T-helper 17 cell (primary cell): ENCODE results near the gene SNX25. TPM values are rescaled to one million over a fixed set of nuclear protein-coding genes. Genes with fewer than 3 reads are reported as not detected.

Experiments used
- ATAC-seq: fragments of 150-1000 bp; cut with Tn5 transposase; 2 replicates; pipeline ENCODE4 v1.10.0; 2021; ENCODE audit warnings: mild to moderate bottlenecking, moderate library complexity
- DNase-seq, 3 donors: peaks; one replicate each; pipeline versions ENCODE4 v3.0.0 to v3.0.0-alpha.2; 2020 to 2021
- H3K9me3 ChIP-seq: one replicate; pipeline ENCODE4 v1.7.0; 2013; ENCODE audit warnings: low read length, mild to moderate bottlenecking; ENCODE audit not compliant: control insufficient read depth, poor library complexity, severe bottlenecking
- H3K27ac Mint-ChIP-seq: one replicate; pipeline ENCODE4 v1.8.0; 2022; ENCODE audit warnings: mild to moderate bottlenecking, moderate library complexity, mixed read lengths
- H3K27me3 Mint-ChIP-seq: one replicate; pipeline ENCODE4 v1.8.0; 2022; ENCODE audit warnings: mixed read lengths
- H3K36me3 Mint-ChIP-seq: one replicate; pipeline ENCODE4 v1.8.0; 2022; ENCODE audit warnings: low read depth, mixed read lengths
- H3K4me1 Mint-ChIP-seq: one replicate; pipeline ENCODE4 v1.8.0; 2022; ENCODE audit warnings: mild to moderate bottlenecking, mixed read lengths
- H3K4me3 Mint-ChIP-seq: one replicate; pipeline ENCODE4 v1.8.0; 2022; ENCODE audit warnings: mild to moderate bottlenecking, moderate library complexity, mixed read lengths
- total RNA-seq, 4 donors: library from RNA in 2 of 4; stranded (reverse) in 2 of 4; gene quantifications; one replicate each; pipeline ENCODE4 v1.2.3 and lab custom pipeline; 2022 to 2026

SNX25 gene
- total RNA-seq, 2 donors from 2014 or later = 13.2 to 20.4 TPM

DNA sequence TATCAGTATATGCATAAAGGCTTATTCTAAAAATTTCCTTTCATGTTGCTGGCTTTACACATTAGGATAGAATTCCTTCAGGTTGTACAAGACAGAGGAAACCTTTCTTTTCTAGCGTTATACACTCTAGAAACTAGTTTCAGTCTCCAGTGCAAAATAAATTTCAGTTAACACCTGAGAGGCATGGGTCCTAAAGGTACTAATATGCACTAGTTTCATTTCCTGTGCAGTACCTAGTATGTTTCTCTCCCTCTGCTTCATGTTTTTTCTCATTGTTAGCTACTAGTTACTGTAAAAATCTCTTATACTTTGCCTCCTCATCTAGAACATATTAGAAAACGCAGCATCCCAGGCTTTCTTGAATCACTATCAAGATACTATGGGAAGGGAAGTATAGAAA, 54.0 kb downstream of the SNX25 start:
- H3K27me3 Mint-ChIP-seq = no peaks in the 10 kb centered on the region
- H3K27ac Mint-ChIP-seq = peak overlapping the region; percentile 54
- H3K36me3 Mint-ChIP-seq = peaks cover 2% of the 10 kb centered on the region
- ATAC-seq = no peak
- H3K9me3 ChIP-seq = no peaks in the 10 kb centered on the region
- peaks cover 19% of the 10 kb centered on the region for H3K4me1 Mint-ChIP-seq
- H3K4me3 Mint-ChIP-seq = no peak overlapping the region
- no peak for DNase-seq

DNA sequence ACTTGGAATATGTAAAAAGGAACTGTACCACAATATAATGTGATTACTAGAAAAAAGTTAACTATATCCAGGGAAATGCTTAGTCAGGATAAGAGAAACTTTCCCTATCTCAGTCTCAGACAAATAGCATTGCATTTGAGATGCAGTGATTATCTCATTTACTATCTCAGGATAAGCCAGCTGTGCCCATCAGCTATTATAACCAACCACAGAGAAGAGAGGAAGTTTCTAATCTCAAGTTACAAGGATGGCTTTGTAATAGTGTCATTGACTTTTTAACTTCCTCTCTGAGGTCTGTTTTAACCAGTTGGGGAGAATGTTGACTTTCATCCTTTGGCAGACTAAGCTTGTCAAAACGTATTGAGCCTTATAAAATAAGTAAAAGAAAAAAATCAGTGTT, 56.5 kb downstream of the SNX25 start:
- H3K27me3 Mint-ChIP-seq = no peaks in the 10 kb centered on the region
- no peaks in the 10 kb centered on the region for H3K9me3 ChIP-seq
- H3K4me1 Mint-ChIP-seq = peaks cover 20% of the 10 kb centered on the region
- H3K4me3 Mint-ChIP-seq = no peak overlapping the region
- H3K27ac Mint-ChIP-seq = peak overlapping the region; percentile 79
- no peak for DNase-seq
- ATAC-seq = peak; percentile 79
- peaks cover 2% of the 10 kb centered on the region for H3K36me3 Mint-ChIP-seq

DNA sequence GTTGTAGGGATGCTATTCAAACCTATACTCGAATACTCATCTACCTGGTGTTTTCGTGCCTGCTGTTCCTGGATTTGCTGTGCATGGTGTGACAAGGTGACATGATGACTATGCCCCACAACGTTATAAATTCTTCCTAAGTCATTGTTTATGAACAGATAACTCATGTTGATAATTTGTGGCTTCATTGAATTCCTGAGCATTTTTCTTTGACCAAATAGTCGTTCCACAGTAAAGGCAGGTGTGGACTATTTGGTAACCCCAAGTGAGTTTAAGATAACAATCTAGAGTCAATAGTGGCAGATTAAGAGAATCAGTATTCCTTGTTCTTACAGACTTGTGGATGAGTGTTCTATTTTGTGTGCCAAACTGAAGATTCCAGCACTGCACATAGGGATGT, 59.9 kb downstream of the SNX25 start:
- H3K9me3 ChIP-seq = no peaks in the 10 kb centered on the region
- no peak overlapping the region for H3K4me3 Mint-ChIP-seq
- no peak for ATAC-seq
- H3K36me3 Mint-ChIP-seq = peaks cover 2% of the 10 kb centered on the region
- H3K27me3 Mint-ChIP-seq = no peaks in the 10 kb centered on the region
- H3K27ac Mint-ChIP-seq = no peak overlapping the region
- H3K4me1 Mint-ChIP-seq = peaks cover 18% of the 10 kb centered on the region
- no peak for DNase-seq

DNA sequence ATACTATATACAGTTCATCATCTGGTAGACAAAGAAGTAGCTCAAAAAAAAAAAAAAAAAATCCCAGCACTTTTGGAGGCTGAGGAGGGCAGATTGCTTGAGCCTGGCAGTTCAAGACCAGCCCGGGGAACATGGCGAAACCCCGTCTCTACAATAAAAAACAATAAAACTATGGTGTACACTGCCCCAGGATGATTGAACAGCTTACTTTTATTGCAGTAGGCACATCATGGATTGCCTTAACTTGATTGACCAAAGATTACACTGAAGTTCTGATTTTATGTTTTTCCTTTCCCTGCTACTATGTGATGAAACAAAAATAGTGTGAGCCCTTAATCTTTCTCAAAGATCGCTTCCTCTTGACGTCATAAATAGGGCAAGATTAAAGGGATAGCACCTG, 60.6 kb downstream of the SNX25 start:
- Mint-ChIP-seq H3K36me3 (peaks cover 2% of the 10 kb centered on the region), H3K27ac (no peak overlapping the region)
- peak; percentile 31 for ATAC-seq

DNA sequence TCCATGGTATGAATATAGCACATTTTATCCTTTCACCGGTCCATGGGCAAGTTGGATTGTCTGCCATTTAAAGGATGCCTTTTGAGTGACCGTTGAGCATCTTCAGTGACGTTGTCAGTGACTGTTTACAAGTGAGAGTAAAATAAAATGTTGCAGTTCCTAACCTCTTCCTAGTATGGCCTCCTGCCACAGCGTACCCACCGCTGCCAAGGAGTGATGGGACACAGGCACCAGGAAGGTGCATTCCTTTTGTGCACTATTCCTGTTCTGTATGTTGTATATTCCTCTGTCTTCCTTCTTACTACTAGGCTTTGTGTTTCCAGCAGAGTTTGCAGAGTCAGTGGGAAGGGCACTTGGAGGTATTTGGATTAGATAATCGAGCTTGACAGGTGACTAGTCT, 61.5 kb downstream of the SNX25 start:
- ATAC-seq = no peak
- no peak overlapping the region for H3K27ac Mint-ChIP-seq
- no peak for DNase-seq
- H3K4me3 Mint-ChIP-seq = no peak overlapping the region
- H3K9me3 ChIP-seq = no peaks in the 10 kb centered on the region
- H3K27me3 Mint-ChIP-seq = no peaks in the 10 kb centered on the region
- peaks cover 2% of the 10 kb centered on the region for H3K36me3 Mint-ChIP-seq
- peaks cover 15% of the 10 kb centered on the region for H3K4me1 Mint-ChIP-seq

More for the DNA sequence above, 60.6 kb downstream of the SNX25 start:
- DNase-seq = no peak
- H3K4me1 Mint-ChIP-seq = peaks cover 18% of the 10 kb centered on the region
- H3K4me3 Mint-ChIP-seq = no peak overlapping the region
- H3K27me3 Mint-ChIP-seq = no peaks in the 10 kb centered on the region
- no peaks in the 10 kb centered on the region for H3K9me3 ChIP-seq

DNA sequence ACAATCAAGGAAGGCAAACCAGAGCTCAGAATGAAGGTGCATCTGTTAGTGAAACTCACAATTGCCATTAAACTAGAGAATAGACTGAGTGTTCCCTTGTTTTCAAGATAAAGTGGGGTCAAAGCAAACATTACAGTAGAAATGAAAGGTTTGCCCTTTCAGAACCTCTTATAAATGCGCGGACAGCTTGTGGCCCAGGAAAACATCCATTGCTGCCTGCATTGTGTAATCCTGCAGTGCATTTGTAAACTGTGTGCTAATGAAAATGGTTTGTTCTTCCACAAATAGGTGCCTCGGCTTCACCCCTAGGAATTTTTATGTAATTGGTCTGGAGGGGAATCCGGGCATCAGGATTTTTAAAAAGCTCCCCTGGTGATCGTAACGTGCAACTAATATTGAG, 62.8 kb downstream of the SNX25 start:
- Mint-ChIP-seq H3K4me3 (no peak overlapping the region), H3K4me1 (peaks cover 15% of the 10 kb centered on the region), H3K36me3 (peaks cover 2% of the 10 kb centered on the region), H3K27ac (no peak overlapping the region), H3K27me3 (no peaks in the 10 kb centered on the region)
- H3K9me3 ChIP-seq = no peaks in the 10 kb centered on the region
- ATAC-seq (no peak), DNase-seq (no peak)

DNA sequence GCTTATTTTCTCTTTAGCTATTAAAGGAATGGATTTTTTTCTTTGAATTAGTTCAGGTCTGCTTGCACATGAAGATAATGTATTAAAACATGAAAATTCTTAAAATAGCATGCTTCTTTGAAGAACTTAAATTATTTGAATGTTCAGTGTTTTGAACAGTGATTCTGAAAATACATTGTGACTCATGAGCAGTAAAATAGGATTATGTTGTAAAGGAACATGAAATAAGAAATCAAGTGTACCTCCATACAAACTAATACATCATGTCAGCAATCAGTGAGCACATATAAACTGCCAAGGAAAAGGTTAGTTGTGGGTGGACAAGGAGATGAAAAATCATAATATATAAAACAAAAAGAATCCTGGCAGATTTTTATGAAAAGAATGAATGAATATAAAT, 66.1 kb downstream of the SNX25 start:
- H3K27ac Mint-ChIP-seq = peak overlapping the region; percentile 37
- peaks cover 11% of the 10 kb centered on the region for H3K4me1 Mint-ChIP-seq
- no peak for DNase-seq
- H3K4me3 Mint-ChIP-seq = no peak overlapping the region
- no peaks in the 10 kb centered on the region for H3K9me3 ChIP-seq
- H3K36me3 Mint-ChIP-seq = no peaks in the 10 kb centered on the region
- H3K27me3 Mint-ChIP-seq = no peaks in the 10 kb centered on the region
- ATAC-seq = no peak

DNA sequence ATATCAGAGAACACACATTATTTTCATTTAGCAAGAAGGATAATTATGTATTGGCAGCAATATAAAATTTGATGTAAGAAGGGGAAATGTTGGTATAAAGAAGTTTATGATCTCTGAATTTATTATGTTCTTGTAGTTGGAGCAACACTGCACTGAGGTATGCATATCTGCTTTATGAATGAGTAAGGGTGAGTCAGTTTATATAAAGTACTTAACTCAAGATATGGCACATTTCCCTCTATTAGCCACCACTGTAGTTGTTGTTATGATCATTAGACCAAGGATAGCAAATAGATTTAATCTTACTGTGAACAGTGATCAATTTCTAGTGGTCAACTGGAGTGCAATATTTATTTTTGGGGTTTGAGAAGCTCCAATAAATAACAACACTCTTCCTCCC, 66.6 kb downstream of the SNX25 start:
- no peak overlapping the region for H3K4me3 Mint-ChIP-seq
- peaks cover 15% of the 10 kb centered on the region for H3K4me1 Mint-ChIP-seq
- H3K27ac Mint-ChIP-seq = peak overlapping the region; percentile 37
- no peak for DNase-seq
- no peaks in the 10 kb centered on the region for H3K27me3 Mint-ChIP-seq
- ATAC-seq = no peak
- H3K36me3 Mint-ChIP-seq = no peaks in the 10 kb centered on the region
- no peaks in the 10 kb centered on the region for H3K9me3 ChIP-seq

DNA sequence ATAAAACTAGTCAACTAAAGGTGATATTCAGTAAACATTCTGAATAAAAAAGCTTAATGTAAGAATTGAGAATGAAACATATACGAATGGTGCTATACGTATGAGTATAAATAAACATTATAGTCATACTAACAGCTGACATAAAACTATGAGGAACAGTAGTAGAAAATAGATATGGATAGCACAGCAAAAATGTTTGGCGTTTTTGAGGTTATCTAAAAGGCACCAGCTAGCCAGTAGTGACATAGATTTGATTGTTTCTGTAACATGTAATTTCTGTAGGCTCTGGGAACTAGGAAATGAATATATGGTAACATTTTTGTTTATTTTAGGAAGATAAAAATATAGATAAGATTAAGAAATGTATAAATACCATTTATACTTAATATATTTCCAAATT, 69.3 kb downstream of the SNX25 start:
- Mint-ChIP-seq H3K27ac (no peak overlapping the region), H3K27me3 (no peaks in the 10 kb centered on the region), H3K36me3 (no peaks in the 10 kb centered on the region), H3K4me3 (no peak overlapping the region), H3K4me1 (peaks cover 11% of the 10 kb centered on the region)
- DNase-seq (no peak), ATAC-seq (no peak)
- H3K9me3 ChIP-seq = no peaks in the 10 kb centered on the region

DNA sequence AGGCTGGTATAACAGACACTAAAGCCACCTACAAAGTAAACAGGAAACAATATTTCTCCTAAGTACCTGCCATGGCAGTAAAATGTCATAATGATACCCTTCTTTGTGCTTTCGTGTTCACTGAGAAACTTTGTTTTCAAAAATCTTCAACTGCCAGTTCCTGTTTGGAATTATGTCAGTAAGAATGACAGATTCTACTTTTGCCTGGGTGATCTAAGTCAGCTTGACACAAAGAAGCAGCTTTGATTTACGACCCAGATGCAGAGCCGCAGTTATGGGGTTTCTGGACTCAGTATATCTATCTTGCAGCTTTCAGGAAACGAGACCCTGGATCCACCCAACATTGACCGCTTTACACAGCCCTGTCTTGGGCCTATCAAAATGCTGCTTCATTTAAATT, 71.2 kb downstream of the SNX25 start:
- Mint-ChIP-seq H3K36me3 (no peaks in the 10 kb centered on the region), H3K4me3 (no peak overlapping the region), H3K27me3 (no peaks in the 10 kb centered on the region), H3K27ac (no peak overlapping the region), H3K4me1 (peaks cover 11% of the 10 kb centered on the region)
- ATAC-seq (no peak), DNase-seq (no peak)
- H3K9me3 ChIP-seq = no peaks in the 10 kb centered on the region

DNA sequence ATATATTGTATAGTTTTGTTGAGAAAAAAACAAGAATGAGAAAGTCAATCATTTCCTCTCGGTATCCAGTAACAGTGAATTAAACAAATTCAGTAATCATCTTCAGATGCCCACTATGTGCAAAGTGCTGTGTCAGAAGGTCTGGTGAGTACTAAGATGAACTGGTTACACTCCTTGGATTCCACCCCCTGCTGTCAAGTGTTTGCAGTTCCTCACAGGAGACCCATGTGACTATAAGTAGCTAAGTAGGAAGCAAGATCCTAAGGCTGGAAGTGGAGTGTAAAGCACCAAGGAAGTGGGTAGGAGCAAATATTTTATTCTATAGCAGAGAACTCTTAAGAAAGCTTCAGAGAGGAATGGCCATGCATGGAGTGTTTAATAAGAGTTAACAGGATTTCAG, 73.6 kb downstream of the SNX25 start:
- DNase-seq = no peak
- H3K9me3 ChIP-seq = no peaks in the 10 kb centered on the region
- H3K36me3 Mint-ChIP-seq = no peaks in the 10 kb centered on the region
- no peak for ATAC-seq
- H3K27ac Mint-ChIP-seq = peak overlapping the region; percentile 9
- H3K27me3 Mint-ChIP-seq = no peaks in the 10 kb centered on the region
- peaks cover 6% of the 10 kb centered on the region for H3K4me1 Mint-ChIP-seq
- H3K4me3 Mint-ChIP-seq = no peak overlapping the region

DNA sequence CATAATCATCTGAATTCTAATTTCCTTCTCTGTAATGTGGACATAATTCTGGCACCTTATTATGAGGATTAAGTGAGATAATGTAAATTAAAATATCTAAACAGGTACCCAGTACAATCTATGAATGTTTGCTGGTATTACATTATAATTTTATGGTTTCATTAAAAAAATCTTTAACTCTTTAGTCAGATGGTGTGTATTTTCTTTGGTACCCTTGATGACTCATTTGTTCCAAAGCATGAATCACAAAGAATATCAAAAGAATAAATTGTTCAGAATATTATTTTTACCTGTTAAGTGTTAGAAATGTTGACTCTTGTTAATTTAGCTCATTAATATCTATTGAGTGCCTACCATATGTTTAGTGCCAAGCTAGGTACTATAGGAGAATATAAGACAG, 74.3 kb downstream of the SNX25 start:
- Mint-ChIP-seq H3K27ac (no peak overlapping the region), H3K27me3 (no peaks in the 10 kb centered on the region), H3K36me3 (peaks cover 3% of the 10 kb centered on the region), H3K4me3 (no peak overlapping the region), H3K4me1 (peaks cover 9% of the 10 kb centered on the region)
- no peaks in the 10 kb centered on the region for H3K9me3 ChIP-seq
- no peak for DNase-seq
- ATAC-seq = no peak

DNA sequence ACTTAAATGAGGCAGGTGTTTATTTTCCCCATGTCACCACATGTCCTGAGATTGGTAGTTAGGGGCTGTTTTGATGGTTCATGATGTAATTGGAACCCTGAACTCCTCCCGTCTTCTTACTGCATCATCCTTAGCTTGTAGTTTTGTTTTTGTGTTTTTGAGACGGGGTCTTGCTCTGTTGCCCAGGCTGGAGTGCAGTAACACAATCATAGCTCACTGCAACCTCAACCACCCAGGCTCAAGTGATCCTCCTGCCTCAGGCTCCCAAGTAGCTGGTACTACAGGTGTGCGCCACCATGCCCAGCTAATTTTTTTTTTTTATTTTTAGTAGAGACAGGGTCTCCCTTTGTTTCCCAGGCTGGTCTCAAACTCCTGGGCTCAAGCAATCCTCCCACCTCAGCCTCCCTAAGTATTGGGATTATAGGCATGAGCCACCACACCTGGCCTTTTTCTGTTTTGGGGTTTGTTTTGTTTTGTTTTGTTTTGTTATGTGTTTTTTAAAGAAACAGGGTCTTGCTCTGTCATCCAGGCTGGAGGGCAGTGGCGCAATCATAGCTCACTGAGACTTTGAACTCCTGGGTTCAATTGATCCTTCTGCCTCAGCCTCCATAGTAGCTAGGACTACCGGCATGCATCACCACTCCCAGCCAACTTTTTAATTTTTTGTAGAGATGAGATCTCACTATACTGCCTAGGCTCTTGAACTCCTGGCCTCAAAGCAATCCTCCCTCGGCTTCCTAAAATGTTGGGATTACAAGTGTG, 76.4 kb downstream of the SNX25 start:
- no peaks in the 10 kb centered on the region for H3K27me3 Mint-ChIP-seq
- peak overlapping the region; percentile 43 for H3K27ac Mint-ChIP-seq
- DNase-seq (no peak), ATAC-seq (no peak)
- H3K4me1 Mint-ChIP-seq = peaks cover 11% of the 10 kb centered on the region
- H3K9me3 ChIP-seq = no peaks in the 10 kb centered on the region
- peaks cover 7% of the 10 kb centered on the region for H3K36me3 Mint-ChIP-seq
- peak overlapping the region; percentile 21 for H3K4me3 Mint-ChIP-seq

DNA sequence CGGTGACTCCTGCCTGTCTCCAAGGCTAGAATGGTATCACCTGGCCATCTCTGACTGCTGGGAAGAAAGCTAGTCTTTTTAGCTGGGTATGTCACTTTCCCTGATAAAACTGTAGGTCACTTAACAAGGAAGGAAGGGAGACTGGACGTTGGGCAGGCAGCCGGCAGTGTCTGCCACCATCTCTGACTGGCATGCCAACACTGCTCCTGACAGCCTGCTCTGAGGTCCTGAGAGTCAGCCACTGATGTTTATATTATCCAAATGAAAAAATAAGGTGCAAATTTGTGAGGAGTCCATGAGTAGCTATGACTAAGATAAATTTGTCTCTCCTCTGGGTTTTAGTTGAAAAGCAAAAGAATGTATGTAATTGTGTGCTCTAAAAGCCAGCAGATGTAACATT, 77.2 kb downstream of the SNX25 start:
- Mint-ChIP-seq H3K4me3 (peak overlapping the region; percentile 21), H3K36me3 (peaks cover 7% of the 10 kb centered on the region), H3K4me1 (peaks cover 8% of the 10 kb centered on the region), H3K27me3 (no peaks in the 10 kb centered on the region), H3K27ac (peak overlapping the region; percentile 43)
- no peak for DNase-seq
- no peaks in the 10 kb centered on the region for H3K9me3 ChIP-seq
- no peak for ATAC-seq
